Adrenal gland (tissue), 12 donors: ENCODE measurements around the gene HOXC6. TPM values are rescaled to one million over a fixed set of nuclear protein-coding genes. Genes with fewer than 3 reads are reported as not detected.
A peak's percentile ranks its signal among the peaks of the same experiment; 100 is the strongest.

Experiments used
- DNase-seq, 7 donors: peaks; one replicate each; pipeline ENCODE4 v3.0.0-alpha.2; 2019 to 2020
- H3K27ac ChIP-seq, 5 donors: fragments of 200-600 bp; sonication (generic) in 4 of 5; 1 replicate in 3 of 5; 2 replicates in 2 of 5; pipeline versions ENCODE4 v1.5.1 to v1.8.0; 2016 to 2020; ENCODE audit warnings: mild to moderate bottlenecking in 1 of 5
- H3K27me3 ChIP-seq: fragments of 200-600 bp; 2 replicates; pipeline ENCODE4 v1.8.0; 2021
- H3K36me3 ChIP-seq, 2 donors: fragments of 200-600 bp; replicated peaks in 1 of 2; 1 replicate in 1 of 2; 2 replicates in 1 of 2; pipeline versions ENCODE4 v1.5.1 to v1.8.0; 2018 to 2022
- H3K4me1 ChIP-seq, 2 donors: fragments of 200-600 bp; replicated peaks in 1 of 2; 1 replicate in 1 of 2; 2 replicates in 1 of 2; pipeline versions ENCODE4 v1.5.1 to v1.8.0; 2018 to 2021
- H3K4me3 ChIP-seq, 4 donors: fragments of 200-600 bp; sonication (generic) in 3 of 4; one replicate each; pipeline ENCODE4 v1.5.1; 2016 to 2018
- H3K9me3 ChIP-seq, 3 donors: fragments of 200-600 bp; sonication (generic) in 1 of 3; replicated peaks in 1 of 3; 1 replicate in 2 of 3; 2 replicates in 1 of 3; pipeline versions ENCODE4 v1.5.1 to v1.8.0; 2016 to 2021
- POLR2A ChIP-seq, 2 donors: fragments of 450-650 bp; IDR thresholded peaks; one replicate each; pipeline ENCODE4 v1.6.1; 2017; ENCODE audit warnings: antibody characterized with exemption in 2 of 2, mild to moderate bottlenecking in 2 of 2, moderate library complexity in 1 of 2
- WGBS, 4 donors: extraction: QIAGEN DNeasy Blood & Tissue Kit in 2 of 4; methylation state at CpG; one replicate each; pipeline versions ENCODE4 v1.1.5 to v1.1.7; 2013 to 2017; 5-methylcytosine and 5-hydroxymethylcytosine counted together
- intact Hi-C, 2 donors: fragments of 100-400 bp; cut with DNase I; formaldehyde crosslinking; loops; one replicate each; pipeline versions ENCODE4 v1.14.1 to v1.15.0; 2022 to 2023
- polyA plus RNA-seq, 3 donors: library from polyadenylated mRNA; stranded (reverse); fragments of 200-250 nt in 2 of 3; fragments of 350-450 nt in 1 of 3; fragmentation: Illumina TruSeq in 1 of 3; extraction: RNeasy Lipid Tissue Mini Kit (QIAGEN cat#74804) in 1 of 3; gene quantifications; one replicate each; pipeline ENCODE4 v1.2.3, GENCODE V29; 2013 to 2014
- total RNA-seq, 9 donors: library from RNA; depleted of rRNA in 4 of 9; stranded (reverse); fragments of >200 nt in 4 of 9; fragments of 120-200 nt in 1 of 9; fragmentation: NEBNext Ultra II Directional in 1 of 9; extraction: Animal tissue kit (Norgen Biotek cat#: 25700) in 1 of 9; gene quantifications; one replicate each; pipeline versions ENCODE4 v1.1.0 to v1.2.4, GENCODE V29; 2013 to 2023
- TF ChIP-seq, protein P1 (sequence below), 6 experiments: fragments of 450-650 bp in 4 of 6; fragments of 200-600 bp in 2 of 6; sonication (generic) in 1 of 6; IDR thresholded peaks; 1 replicate in 5 of 6; 2 replicates in 1 of 6; pipeline versions ENCODE4 v1.5.1 to v1.8.0; 2016 to 2021; ENCODE audit warnings: antibody characterized with exemption in 6 of 6, mild to moderate bottlenecking in 2 of 6, moderate library complexity in 1 of 6
- donor health status: healthy with polysubstance abuse.
- donor health status: Bipolar disorder and iron deficiency.
- donor health status: DM: yes; HTN: yes; CAD: no.
- donor health status: DM: no; HTN: no; CAD: no.
- donor health status: DM: no; HTN: no; CAD: no.
- donor health status: DM: yes; HTN: yes; CAD: no.

Gene HOXC6
- total and polyA plus RNA-seq, 12 donors, result 1.5 to 23.1 (median 13.2) TPM

GRCh38 chr12:54036620-54037359, 8.6 kb downstream of the HOXC6 start:
- no peak overlapping the region for H3K4me3 ChIP-seq
- DNase-seq, result peak; percentile 58 to 82 (median 76)
- peak overlapping the region in 1 of 5 donors; percentile 49 for H3K27ac ChIP-seq
- TF ChIP-seq POLR2A (IDR thresholded peaks at IDR 0.05), result no peak
- TF ChIP-seq, protein P1, sequence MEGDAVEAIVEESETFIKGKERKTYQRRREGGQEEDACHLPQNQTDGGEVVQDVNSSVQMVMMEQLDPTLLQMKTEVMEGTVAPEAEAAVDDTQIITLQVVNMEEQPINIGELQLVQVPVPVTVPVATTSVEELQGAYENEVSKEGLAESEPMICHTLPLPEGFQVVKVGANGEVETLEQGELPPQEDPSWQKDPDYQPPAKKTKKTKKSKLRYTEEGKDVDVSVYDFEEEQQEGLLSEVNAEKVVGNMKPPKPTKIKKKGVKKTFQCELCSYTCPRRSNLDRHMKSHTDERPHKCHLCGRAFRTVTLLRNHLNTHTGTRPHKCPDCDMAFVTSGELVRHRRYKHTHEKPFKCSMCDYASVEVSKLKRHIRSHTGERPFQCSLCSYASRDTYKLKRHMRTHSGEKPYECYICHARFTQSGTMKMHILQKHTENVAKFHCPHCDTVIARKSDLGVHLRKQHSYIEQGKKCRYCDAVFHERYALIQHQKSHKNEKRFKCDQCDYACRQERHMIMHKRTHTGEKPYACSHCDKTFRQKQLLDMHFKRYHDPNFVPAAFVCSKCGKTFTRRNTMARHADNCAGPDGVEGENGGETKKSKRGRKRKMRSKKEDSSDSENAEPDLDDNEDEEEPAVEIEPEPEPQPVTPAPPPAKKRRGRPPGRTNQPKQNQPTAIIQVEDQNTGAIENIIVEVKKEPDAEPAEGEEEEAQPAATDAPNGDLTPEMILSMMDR (IDR thresholded peaks at IDR 0.05), result peak in 4 of 6 experiments; percentile 6 to 53 (median 40)
- H3K36me3 ChIP-seq, result no peaks in the 10 kb centered on the region
- no peaks in the 10 kb centered on the region for H3K27me3 ChIP-seq
- intact Hi-C loops, result loop anchor here in 1 of 2 donors (10.0 kb wide), 1 partner anchor 98 kb away; no protein-coding TSS in a partner anchor
- H3K4me1 ChIP-seq, result peaks cover 7 to 24% of the 10 kb centered on the region in 2 donors
- H3K9me3 ChIP-seq, result no peaks in the 10 kb centered on the region
- WGBS, 4 donors, result 51 to 70% (median 58%) methylated on average over 12 to 14 of the region's 14 CpGs

- H3K9me3 ChIP-seq, result no peaks in the 10 kb centered on the region
- H3K4me1 ChIP-seq, result peaks cover 7 to 18% of the 10 kb centered on the region in 2 donors
- 60 to 75% (median 70%) methylated on average over 14 of the region's 14 CpGs for WGBS, 4 donors
- H3K4me3 ChIP-seq, result no peak overlapping the region
- H3K27ac ChIP-seq, result peak overlapping the region in 1 of 5 donors; percentile 82
- H3K27me3 ChIP-seq, result no peaks in the 10 kb centered on the region
- no peak for DNase-seq
- intact Hi-C loops, result loop anchor here in 1 of 2 donors (10.0 kb wide), 1 partner anchor 97 kb away; no protein-coding TSS in a partner anchor
- H3K36me3 ChIP-seq, result no peaks in the 10 kb centered on the region
- TF ChIP-seq POLR2A (IDR thresholded peaks at IDR 0.05), result no peak
- TF ChIP-seq, protein P1 (IDR thresholded peaks at IDR 0.05), result no peak
Measured at GRCh38 chr12:54037360-54038283, 9.4 kb downstream of the HOXC6 start.

DNA sequence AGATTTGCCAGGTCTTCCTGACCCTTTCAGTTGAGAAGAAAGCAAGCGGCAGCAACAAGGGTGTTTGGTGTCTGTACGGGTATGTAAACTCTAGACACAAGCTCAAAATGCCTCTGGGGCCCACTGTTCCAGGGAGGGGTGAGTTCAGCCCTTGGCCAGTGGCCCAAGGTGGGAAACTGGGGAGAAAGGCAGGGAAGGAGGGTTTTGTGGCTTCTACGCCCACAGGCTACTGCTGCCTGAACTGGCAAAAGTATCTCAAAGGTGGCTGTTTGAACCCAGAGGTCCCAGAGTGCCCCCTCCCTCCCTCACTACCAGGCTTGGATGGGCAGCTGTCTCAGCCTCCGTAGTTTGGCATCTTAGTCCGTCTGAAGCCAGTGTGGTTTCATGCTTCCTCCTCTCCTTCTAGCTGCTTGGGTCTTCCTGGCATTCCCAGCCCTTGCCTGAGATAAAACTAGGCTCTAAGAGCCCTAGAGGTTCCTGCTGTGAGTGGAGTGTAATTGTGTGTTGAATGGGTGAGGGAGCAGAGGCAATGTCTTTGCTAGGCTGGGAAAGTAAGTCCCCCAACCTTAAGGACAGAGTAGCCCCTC, 10.1 kb downstream of the HOXC6 start:
- DNase-seq, result no peak
- no peak for TF ChIP-seq POLR2A (IDR thresholded peaks at IDR 0.05)
- TF ChIP-seq, protein P1 (IDR thresholded peaks at IDR 0.05), result no peak
- no peak overlapping the region for H3K4me3 ChIP-seq
- H3K27me3 ChIP-seq, result no peaks in the 10 kb centered on the region
- peak overlapping the region in 1 of 5 donors; percentile 82 for H3K27ac ChIP-seq
- intact Hi-C loops, result loop anchor here in 1 of 2 donors (10.0 kb wide), 1 partner anchor 96 kb away; no protein-coding TSS in a partner anchor
- no peaks in the 10 kb centered on the region for H3K9me3 ChIP-seq
- no peaks in the 10 kb centered on the region for H3K36me3 ChIP-seq
- WGBS, 4 donors, result 72 to 81% (median 76%) methylated on average over 5 of the region's 5 CpGs
- H3K4me1 ChIP-seq, result peaks cover 7 to 12% of the 10 kb centered on the region in 2 donors
